DOHH2 (cell line): ENCODE results near the gene HUWE1.
"Not testable (repeated sequence)": the region's sequence is repeated elsewhere in the genome, so short reads cannot be mapped to it uniquely, and the experiment has no call there.

Experiments
- H3F3A ChIP-seq: fragments of 200-600 bp; sonication (generic), shearing (Covaris generic); 2 replicates; pipeline ENCODE4 v1.6.0; 2016; ENCODE audit warnings: antibody characterized with exemption, mild to moderate bottlenecking; ENCODE audit not compliant: control insufficient read depth, insufficient read depth
- H3K27ac ChIP-seq: fragments of 200-600 bp; sonication (generic); 2 replicates; pipeline ENCODE4 v1.5.1; 2014; ENCODE audit warnings: low read depth, mild to moderate bottlenecking, low read length, moderate library complexity
- H3K27me3 ChIP-seq: fragments of 200-600 bp; sonication (generic); 2 replicates; pipeline ENCODE4 v1.6.1; 2014; ENCODE audit warnings: mild to moderate bottlenecking, low read length, mixed read lengths; ENCODE audit not compliant: control insufficient read depth
- H3K36me3 ChIP-seq: fragments of 200-600 bp; sonication (generic); 2 replicates; pipeline ENCODE4 v1.6.1; 2014; ENCODE audit warnings: mild to moderate bottlenecking, low read length, moderate library complexity, mixed read lengths; ENCODE audit not compliant: control insufficient read depth
- H3K4me1 ChIP-seq: fragments of 200-600 bp; sonication (generic); 2 replicates; pipeline ENCODE4 v1.6.1; 2014; ENCODE audit warnings: mild to moderate bottlenecking, low read length, mixed read lengths; ENCODE audit not compliant: control insufficient read depth
- H3K4me2 ChIP-seq: fragments of 200-600 bp; sonication (generic); 2 replicates; pipeline ENCODE4 v1.6.0; 2014; ENCODE audit warnings: mild to moderate bottlenecking, low read length, moderate library complexity
- H3K4me3 ChIP-seq: fragments of 200-600 bp; sonication (generic); 2 replicates; pipeline ENCODE4 v1.5.1; 2014; ENCODE audit warnings: mild to moderate bottlenecking, low read length, mixed read lengths
- H3K79me2 ChIP-seq: fragments of 200-600 bp; sonication (generic); 2 replicates; pipeline ENCODE4 v1.6.1; 2014; ENCODE audit warnings: mild to moderate bottlenecking, low read length, mixed read lengths; ENCODE audit not compliant: control insufficient read depth
- H3K9me2 ChIP-seq: fragments of 200-600 bp; sonication (generic); replicated peaks from 2 replicates; pipeline ENCODE4 v1.6.1; 2014; ENCODE audit warnings: mild to moderate bottlenecking, low read length, mixed read lengths; ENCODE audit not compliant: control insufficient read depth
- H3K9me3 ChIP-seq: fragments of 200-600 bp; sonication (generic); 2 replicates; pipeline ENCODE4 v1.6.1; 2014; ENCODE audit warnings: antibody characterized with exemption, low read length, mixed read lengths; ENCODE audit not compliant: control insufficient read depth, insufficient read depth
- H4K20me1 ChIP-seq: fragments of 200-600 bp; sonication (generic); 2 replicates; pipeline ENCODE4 v1.6.0; 2014; ENCODE audit warnings: low read depth, mild to moderate bottlenecking, antibody characterized with exemption, low read length, moderate library complexity; ENCODE audit not compliant: control insufficient read depth, insufficient read depth
- EZH2phosphoT487 ChIP-seq: fragments of 200-600 bp; sonication (generic); IDR thresholded peaks from 2 replicates; pipeline ENCODE4 v1.6.1; 2017; ENCODE audit warnings: borderline replicate concordance, mild to moderate bottlenecking, antibody characterized with exemption, low read length, moderate library complexity, mixed read lengths
- TF ChIP-seq, protein P1 (sequence below): fragments of 200-600 bp; sonication (generic); IDR thresholded peaks from one replicate; pipeline ENCODE4 v1.5.1; 2014; ENCODE audit warnings: antibody characterized with exemption, mild to moderate bottlenecking, low read depth, low read length; ENCODE audit not compliant: poor library complexity, severe bottlenecking

The HUWE1 gene

DNA sequence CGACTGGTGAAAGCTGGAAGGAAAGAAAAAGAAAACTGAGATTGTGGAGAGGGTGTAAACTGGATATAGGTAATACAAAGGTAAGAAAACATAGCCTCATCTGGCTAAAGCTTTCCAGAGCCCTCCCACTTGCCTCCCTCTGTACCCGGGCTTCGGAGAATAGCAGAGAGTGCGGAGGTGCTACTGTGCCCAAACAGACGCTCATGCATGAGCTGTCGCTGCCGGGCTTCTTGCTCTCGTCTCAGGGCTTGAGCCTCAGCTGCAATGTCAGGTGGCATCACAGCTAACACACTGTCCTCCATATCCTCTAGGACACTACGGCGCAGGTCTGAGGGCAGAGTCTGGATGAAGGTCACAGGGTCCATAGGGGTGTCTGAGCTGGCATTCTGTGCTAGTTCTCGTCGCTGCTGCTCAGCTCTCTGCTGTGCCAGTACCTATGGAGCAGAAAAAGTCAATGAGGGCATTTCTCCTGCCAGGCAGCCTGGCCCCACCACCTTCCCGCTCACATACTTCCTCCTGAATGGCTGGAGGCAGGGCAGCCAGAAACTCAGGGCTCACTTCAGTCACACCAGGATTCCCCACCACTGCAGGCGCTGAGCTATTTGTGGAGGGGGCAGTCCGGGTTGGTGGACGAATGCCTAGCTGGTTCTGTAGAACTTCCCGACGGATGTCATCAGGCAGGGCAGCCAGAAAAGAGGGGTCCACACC, 135.6 kb downstream of the HUWE1 start:
- Histone ChIP-seq H3K4me1 (no peaks in the 10 kb centered on the region), H3K4me2 (no peak overlapping the region), H3K4me3 (no peak overlapping the region), H3F3A (no peaks in the 10 kb centered on the region), H3K36me3 (peaks cover 83% of the 10 kb centered on the region), H3K27me3 (no peaks in the 10 kb centered on the region), H3K9me3 (no peaks in the 10 kb centered on the region), H3K79me2 (no peaks in the 10 kb centered on the region), H3K9me2 (no peaks in the 10 kb centered on the region), H3K27ac (no peak overlapping the region), H4K20me1 (no peaks in the 10 kb centered on the region)
- no peak for TF ChIP-seq EZH2phosphoT487

DNA sequence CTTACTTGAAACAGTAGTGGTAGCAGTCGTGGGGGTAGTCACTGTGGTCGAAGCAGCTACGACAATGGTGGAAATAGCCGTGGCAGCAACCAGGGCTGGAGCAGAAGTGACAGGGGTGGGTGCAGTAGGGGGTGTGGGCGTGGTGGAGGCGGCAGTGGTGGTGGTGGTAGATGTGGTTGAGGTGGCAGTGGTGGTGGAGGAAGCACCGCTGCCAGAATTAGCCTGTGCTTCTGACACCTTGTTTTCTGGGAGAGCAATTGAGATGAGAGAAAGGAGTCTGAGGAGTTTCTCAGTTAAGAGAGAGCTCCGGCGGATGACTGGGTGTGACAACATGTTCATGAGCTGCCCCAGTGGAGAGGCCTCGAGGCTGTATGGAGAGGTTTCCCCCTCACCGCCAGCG, 138.9 kb downstream of the HUWE1 start:
- Histone ChIP-seq H4K20me1 (no peaks in the 10 kb centered on the region), H3K79me2 (no peaks in the 10 kb centered on the region), H3F3A (no peaks in the 10 kb centered on the region), H3K9me3 (no peaks in the 10 kb centered on the region), H3K27ac (no peak overlapping the region), H3K27me3 (no peaks in the 10 kb centered on the region), H3K9me2 (no peaks in the 10 kb centered on the region), H3K4me2 (no peak overlapping the region), H3K36me3 (peaks cover 98% of the 10 kb centered on the region), H3K4me1 (no peaks in the 10 kb centered on the region), H3K4me3 (no peak overlapping the region)
- TF ChIP-seq, protein P1, sequence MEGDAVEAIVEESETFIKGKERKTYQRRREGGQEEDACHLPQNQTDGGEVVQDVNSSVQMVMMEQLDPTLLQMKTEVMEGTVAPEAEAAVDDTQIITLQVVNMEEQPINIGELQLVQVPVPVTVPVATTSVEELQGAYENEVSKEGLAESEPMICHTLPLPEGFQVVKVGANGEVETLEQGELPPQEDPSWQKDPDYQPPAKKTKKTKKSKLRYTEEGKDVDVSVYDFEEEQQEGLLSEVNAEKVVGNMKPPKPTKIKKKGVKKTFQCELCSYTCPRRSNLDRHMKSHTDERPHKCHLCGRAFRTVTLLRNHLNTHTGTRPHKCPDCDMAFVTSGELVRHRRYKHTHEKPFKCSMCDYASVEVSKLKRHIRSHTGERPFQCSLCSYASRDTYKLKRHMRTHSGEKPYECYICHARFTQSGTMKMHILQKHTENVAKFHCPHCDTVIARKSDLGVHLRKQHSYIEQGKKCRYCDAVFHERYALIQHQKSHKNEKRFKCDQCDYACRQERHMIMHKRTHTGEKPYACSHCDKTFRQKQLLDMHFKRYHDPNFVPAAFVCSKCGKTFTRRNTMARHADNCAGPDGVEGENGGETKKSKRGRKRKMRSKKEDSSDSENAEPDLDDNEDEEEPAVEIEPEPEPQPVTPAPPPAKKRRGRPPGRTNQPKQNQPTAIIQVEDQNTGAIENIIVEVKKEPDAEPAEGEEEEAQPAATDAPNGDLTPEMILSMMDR = no peak
- TF ChIP-seq EZH2phosphoT487 = no peak

DNA sequence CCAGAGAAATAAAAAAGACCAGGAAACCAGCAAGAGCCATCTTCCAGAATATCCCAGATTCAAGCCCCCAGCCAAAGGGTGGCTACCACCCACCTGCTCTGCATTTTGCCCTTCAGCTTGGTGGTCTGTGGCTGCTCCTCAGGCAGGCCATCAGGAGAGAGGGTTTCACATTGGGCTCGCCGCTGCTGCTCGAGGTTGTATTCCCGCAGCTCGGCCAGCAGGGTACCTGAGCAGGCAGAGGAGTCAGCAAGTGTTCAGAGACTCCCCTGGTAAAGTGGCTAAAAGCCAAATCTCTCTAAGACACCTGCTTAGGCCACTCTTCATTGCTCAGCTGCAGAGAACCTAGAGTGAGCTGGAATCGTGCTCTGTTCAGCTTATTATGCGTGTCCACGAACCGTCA, 141.6 kb downstream of the HUWE1 start:
- H3K36me3 ChIP-seq = peaks cover 86% of the 10 kb centered on the region
- no peaks in the 10 kb centered on the region for H3K79me2 ChIP-seq
- H3K4me2 ChIP-seq = no peak overlapping the region

GRCh38 chrX:53538781-53539180, 147.7 kb downstream of the HUWE1 start:
- Histone ChIP-seq H3K79me2 (no peaks in the 10 kb centered on the region), H3K36me3 (peaks cover 81% of the 10 kb centered on the region), H3K4me1 (no peaks in the 10 kb centered on the region), H4K20me1 (no peaks in the 10 kb centered on the region), H3K9me2 (no peaks in the 10 kb centered on the region), H3K4me3 (no peak overlapping the region), H3K9me3 (no peaks in the 10 kb centered on the region), H3K4me2 (no peak overlapping the region), H3K27ac (no peak overlapping the region), H3K27me3 (no peaks in the 10 kb centered on the region), H3F3A (no peaks in the 10 kb centered on the region)
- no peak for TF ChIP-seq EZH2phosphoT487
- TF ChIP-seq, protein P1 = no peak

More for the DNA sequence above, 141.6 kb downstream of the HUWE1 start:
- Histone ChIP-seq H3K4me1 (no peaks in the 10 kb centered on the region), H3K9me3 (no peaks in the 10 kb centered on the region), H3F3A (no peaks in the 10 kb centered on the region), H3K27me3 (no peaks in the 10 kb centered on the region), H3K9me2 (no peaks in the 10 kb centered on the region), H3K27ac (no peak overlapping the region), H3K4me3 (no peak overlapping the region), H4K20me1 (no peaks in the 10 kb centered on the region)
- TF ChIP-seq, protein P1 = no peak
- TF ChIP-seq EZH2phosphoT487 = no peak

- H3K9me3 ChIP-seq, H3K4me2 ChIP-seq, H3K27me3 ChIP-seq, H4K20me1 ChIP-seq, H3K4me3 ChIP-seq, H3K79me2 ChIP-seq, H3K4me1 ChIP-seq, H3K9me2 ChIP-seq, H3K27ac ChIP-seq, H3F3A ChIP-seq: not testable (repeated sequence)
- H3K36me3 ChIP-seq = peaks cover 28% of the 10 kb centered on the region
Observed at GRCh38 chrX:53531255-53531966, 155.1 kb downstream of the HUWE1 start.
